PFSK-1 (cell line): ENCODE results near the gene NGLY1.

Experiments
- FOXP2 ChIP-seq: optimal IDR thresholded peaks from 2 replicates; pipeline ENCODE3; 2011; ENCODE audit warnings: borderline replicate concordance, control low read depth, inconsistent platforms; ENCODE audit not compliant: insufficient read depth; ENCODE audit errors: extremely low read length, extremely low read depth
- POLR2AphosphoS5 ChIP-seq: IDR thresholded peaks from 2 replicates; pipeline ENCODE4 v1.6.1; 2012; ENCODE audit warnings: low read depth, mild to moderate bottlenecking, control low read depth, low read length, moderate library complexity
- REST ChIP-seq, 2 experiments: IDR thresholded peaks; 2 replicates each; pipeline versions ENCODE4 v1.6.1 to v1.8.0; 2011 to 2012; ENCODE audit warnings: low read depth in 2 of 2, low read length in 2 of 2, control low read depth in 1 of 2, inconsistent platforms in 1 of 2, mild to moderate bottlenecking in 1 of 2, moderate library complexity in 1 of 2; ENCODE audit not compliant: insufficient read depth in 1 of 2
- SIN3A ChIP-seq: IDR thresholded peaks from 2 replicates; pipeline ENCODE4 v1.6.1; 2012; ENCODE audit warnings: mild to moderate bottlenecking, low read length, moderate library complexity, borderline replicate concordance; ENCODE audit not compliant: insufficient read depth
- TAF1 ChIP-seq: IDR thresholded peaks from 2 replicates; pipeline ENCODE4 v1.6.1; 2012; ENCODE audit warnings: low read length, control low read depth, borderline replicate concordance; ENCODE audit not compliant: insufficient read depth

Gene NGLY1

GRCh38 chr3:25683882-25684281, 99.4 kb downstream of the NGLY1 start:
- TF ChIP-seq FOXP2: no peak

DNA sequence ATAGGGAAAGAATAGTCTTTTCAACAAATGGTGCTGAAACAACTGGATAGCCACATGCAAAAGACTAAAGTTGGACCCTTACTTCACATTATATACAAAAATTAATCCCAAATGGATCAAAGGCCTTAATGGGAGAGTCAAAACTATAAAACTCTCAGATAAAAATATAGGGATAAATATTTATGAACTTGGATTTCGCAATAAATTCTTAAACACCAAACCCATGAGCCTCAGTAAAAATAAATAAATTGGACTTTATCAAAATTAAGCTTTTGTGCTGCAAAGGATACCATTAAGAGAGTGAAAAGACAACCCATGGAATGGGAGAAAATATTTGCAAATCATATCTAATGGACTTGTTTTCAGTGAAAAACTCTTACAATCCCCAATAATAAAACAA, 99.8 kb downstream of the NGLY1 start:
- no peak for TF ChIP-seq POLR2AphosphoS5
- no peak for TF ChIP-seq REST (IDR thresholded peaks at IDR 0.05; ENCODE audit: insufficient read depth in 1 of 2, low read depth in 2 of 2, low read length in 2 of 2)
- TF ChIP-seq SIN3A: no peak
- no peak for TF ChIP-seq TAF1
- TF ChIP-seq FOXP2: no peak

- no peak for TF ChIP-seq TAF1
- no peak for TF ChIP-seq FOXP2
- TF ChIP-seq POLR2AphosphoS5: no peak
- TF ChIP-seq SIN3A: no peak
- no peak for TF ChIP-seq REST (IDR thresholded peaks at IDR 0.05; ENCODE audit: insufficient read depth in 1 of 2, low read depth in 2 of 2, low read length in 2 of 2)
Measured at GRCh38 chr3:25679642-25680302, 103.5 kb downstream of the NGLY1 start.

GRCh38 chr3:25679166-25679565, 104.1 kb downstream of the NGLY1 start:
- TF ChIP-seq TAF1: no peak
- TF ChIP-seq POLR2AphosphoS5: no peak
- no peak for TF ChIP-seq FOXP2

- TF ChIP-seq FOXP2: no peak
- TF ChIP-seq POLR2AphosphoS5: no peak
- TF ChIP-seq SIN3A: no peak
- TF ChIP-seq TAF1: no peak
- no peak for TF ChIP-seq REST (IDR thresholded peaks at IDR 0.05; ENCODE audit: insufficient read depth in 1 of 2, low read depth in 2 of 2, low read length in 2 of 2)
Measured at GRCh38 chr3:25678581-25678980, 104.7 kb downstream of the NGLY1 start.

- no peak for TF ChIP-seq REST (IDR thresholded peaks at IDR 0.05; ENCODE audit: insufficient read depth in 1 of 2, low read depth in 2 of 2, low read length in 2 of 2)
- TF ChIP-seq SIN3A: no peak
- TF ChIP-seq TAF1: no peak
- TF ChIP-seq POLR2AphosphoS5: no peak
- TF ChIP-seq FOXP2: no peak
Measured at GRCh38 chr3:25677121-25677520, 106.1 kb downstream of the NGLY1 start.
